Neural cell (in vitro differentiated cells): ENCODE results near the gene ARFRP1. TPM values are rescaled to one million over a fixed set of nuclear protein-coding genes. Genes with fewer than 3 reads are reported as not detected.

ENCODE experiments used
- H2AFZ ChIP-seq: fragments of 200-600, 300-800 bp; sonication (generic), shearing (Covaris generic); 2 replicates; pipeline ENCODE4 v1.6.0; 2014; ENCODE audit warnings: low read depth, mild to moderate bottlenecking, antibody characterized with exemption, low read length, moderate library complexity
- H3F3A ChIP-seq: fragments of 200-600 bp; shearing (Covaris generic); 2 replicates; pipeline ENCODE4 v1.6.1; 2016; ENCODE audit warnings: mild to moderate bottlenecking, moderate library complexity, mixed read lengths, antibody characterized with exemption, low read length; ENCODE audit not compliant: insufficient read depth, poor library complexity, severe bottlenecking
- H3K27ac ChIP-seq: fragments of 200-600, 300-800 bp; sonication (generic), shearing (Covaris generic); 2 replicates; pipeline ENCODE4 v1.5.1; 2014; ENCODE audit warnings: mild to moderate bottlenecking, low read length, moderate library complexity
- H3K27me3 ChIP-seq: fragments of 300-800, 200-600 bp; sonication (generic), shearing (Covaris generic); 2 replicates; pipeline ENCODE4 v1.6.0; 2014; ENCODE audit warnings: mild to moderate bottlenecking, low read depth, low read length, moderate library complexity; ENCODE audit not compliant: insufficient read depth
- H3K36me3 ChIP-seq: fragments of 300-800, 200-600 bp; sonication (generic), shearing (Covaris generic); 2 replicates; pipeline ENCODE4 v1.5.1; 2014; ENCODE audit warnings: mild to moderate bottlenecking, antibody characterized with exemption, low read length, moderate library complexity; ENCODE audit not compliant: insufficient read depth
- H3K4me2 ChIP-seq: fragments of 300-800, 200-600 bp; sonication (generic), shearing (Covaris generic); 2 replicates; pipeline ENCODE4 v1.6.0; 2014; ENCODE audit warnings: mild to moderate bottlenecking, low read length
- H3K4me3 ChIP-seq: fragments of 300-800, 200-600 bp; sonication (generic), shearing (Covaris generic); 2 replicates; pipeline ENCODE4 v1.5.1; 2014; ENCODE audit warnings: mild to moderate bottlenecking, low read length, moderate library complexity
- H3K79me2 ChIP-seq: fragments of 200-600 bp; shearing (Covaris generic); replicated peaks from 2 replicates; pipeline ENCODE4 v1.6.0; 2014; ENCODE audit warnings: mild to moderate bottlenecking, low read length, moderate library complexity; ENCODE audit not compliant: insufficient read depth
- H3K9ac ChIP-seq: fragments of 300-800, 200-600 bp; sonication (generic), shearing (Covaris generic); 2 replicates; pipeline ENCODE4 v1.6.1; 2016; ENCODE audit warnings: mild to moderate bottlenecking, low read length, mixed read lengths
- H3K9me2 ChIP-seq: fragments of 200-600 bp; shearing (Covaris generic); 2 replicates; pipeline ENCODE4 v1.6.1; 2016; ENCODE audit warnings: mild to moderate bottlenecking, low read length, mixed read lengths; ENCODE audit not compliant: insufficient read depth
- H3K9me3 ChIP-seq: fragments of 200-600, 300-800 bp; sonication (generic), shearing (Covaris generic); 2 replicates; pipeline ENCODE4 v1.6.1; 2016; ENCODE audit warnings: mild to moderate bottlenecking, mixed run types, low read length, moderate library complexity, mixed read lengths
- H4K20me1 ChIP-seq: fragments of 200-600 bp; shearing (Covaris generic); 2 replicates; pipeline ENCODE4 v1.6.1; 2016; ENCODE audit warnings: mild to moderate bottlenecking, mixed run types; ENCODE audit not compliant: insufficient read depth
- EP300 ChIP-seq: fragments of 450-650 bp; conservative IDR thresholded peaks from 2 replicates; pipeline ENCODE4 v1.6.1; 2014; ENCODE audit warnings: antibody characterized with exemption, mild to moderate bottlenecking, moderate library complexity; ENCODE audit not compliant: poor library complexity, severe bottlenecking
- EZH2 ChIP-seq: fragments of 200-600, 300-800 bp; shearing (Covaris generic), sonication (generic); IDR thresholded peaks from 2 replicates; pipeline ENCODE4 v1.6.1; 2014; ENCODE audit warnings: antibody characterized with exemption, low read length, borderline replicate concordance, mild to moderate bottlenecking; ENCODE audit not compliant: insufficient read depth, poor library complexity, severe bottlenecking
- MXI1 ChIP-seq: fragments of 450-650 bp; conservative IDR thresholded peaks from 2 replicates; pipeline ENCODE4 v1.6.1; 2014; ENCODE audit warnings: antibody characterized with exemption, mild to moderate bottlenecking; ENCODE audit not compliant: poor library complexity, severe bottlenecking
- POLR2AphosphoS5 ChIP-seq: IDR thresholded peaks from 2 replicates; pipeline ENCODE4 v1.6.1; 2012
- RAD21 ChIP-seq: fragments of 450-650 bp; conservative IDR thresholded peaks from 2 replicates; pipeline ENCODE4 v1.6.1; 2014; ENCODE audit warnings: antibody characterized with exemption, mild to moderate bottlenecking, moderate library complexity
- SMC3 ChIP-seq: fragments of 450-650 bp; conservative IDR thresholded peaks from 2 replicates; pipeline ENCODE4 v1.6.1; 2014; ENCODE audit warnings: antibody characterized with exemption, mild to moderate bottlenecking, moderate library complexity; ENCODE audit not compliant: poor library complexity
- TAF1 ChIP-seq: IDR thresholded peaks from 2 replicates; pipeline ENCODE4 v1.6.1; 2012; ENCODE audit warnings: low read depth
- polyA plus RNA-seq: library from polyadenylated mRNA; depleted of rRNA; stranded (reverse); fragments of >200 nt; gene quantifications from 2 replicates; pipeline ENCODE4 v1.2.3, GENCODE V29; 2014
- TF ChIP-seq, protein P1 (sequence below): IDR thresholded peaks from 2 replicates; pipeline ENCODE4 v1.6.1; 2012; ENCODE audit warnings: borderline replicate concordance
- TF ChIP-seq, protein P2 (sequence below): fragments of 450-650 bp; IDR thresholded peaks from 2 replicates; pipeline ENCODE4 v1.5.1; 2014; ENCODE audit warnings: antibody characterized with exemption, mild to moderate bottlenecking, moderate library complexity; ENCODE audit not compliant: poor library complexity, severe bottlenecking

ARFRP1 gene
- polyA plus RNA-seq, 1 donor from 2014 or later: 70.9 TPM

DNA sequence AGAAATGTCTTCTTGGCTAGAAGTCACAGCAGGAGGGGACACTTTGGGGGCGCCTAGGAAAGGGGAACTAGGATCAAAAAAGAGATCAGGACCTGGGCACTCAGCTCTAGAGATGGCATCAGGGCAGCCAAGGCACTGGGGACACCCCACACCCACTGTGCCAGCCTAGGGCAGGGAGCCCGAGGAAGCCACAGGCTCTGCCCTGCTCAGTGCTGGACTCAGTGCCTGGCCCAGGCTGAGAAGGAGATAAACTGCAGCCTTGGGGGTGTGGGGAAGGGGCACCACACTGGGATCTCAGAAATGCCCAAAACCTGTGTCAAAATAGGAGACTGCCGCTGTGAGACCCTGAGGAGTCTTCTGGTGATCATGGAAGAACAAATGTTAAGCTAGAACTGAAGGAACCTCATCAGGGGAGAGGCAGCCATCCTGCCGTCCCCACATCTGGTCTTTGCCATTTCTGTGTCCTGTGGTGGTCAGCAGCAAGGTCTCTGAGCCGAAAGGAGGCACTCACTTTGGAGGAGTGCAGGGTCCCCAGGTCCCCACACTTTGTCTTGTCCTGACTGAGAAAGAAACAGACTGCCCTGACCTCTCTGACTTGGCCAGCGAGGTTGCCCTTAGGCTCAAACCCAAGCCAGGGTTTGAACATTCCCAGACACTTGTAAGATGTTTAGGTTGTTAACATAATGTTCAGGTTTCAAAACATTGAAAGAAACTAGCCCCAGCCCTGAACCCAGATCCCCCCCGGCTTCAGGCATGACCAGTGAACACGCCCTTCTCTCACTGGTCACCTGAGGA is 2.3 kb downstream of the ARFRP1 start:
- Histone ChIP-seq H2AFZ (no peak overlapping the region), H4K20me1 (no peaks in the 10 kb centered on the region), H3K4me2 (no peak overlapping the region), H3K9me2 (no peaks in the 10 kb centered on the region), H3K79me2 (peaks cover 21% of the 10 kb centered on the region), H3K9ac (no peak overlapping the region), H3K36me3 (no peaks in the 10 kb centered on the region), H3F3A (no peaks in the 10 kb centered on the region), H3K27ac (no peak overlapping the region), H3K27me3 (no peaks in the 10 kb centered on the region), H3K9me3 (no peaks in the 10 kb centered on the region), H3K4me3 (no peak overlapping the region)
- no peak for TF ChIP-seq EZH2
- no peak for TF ChIP-seq MXI1
- TF ChIP-seq, protein P1, sequence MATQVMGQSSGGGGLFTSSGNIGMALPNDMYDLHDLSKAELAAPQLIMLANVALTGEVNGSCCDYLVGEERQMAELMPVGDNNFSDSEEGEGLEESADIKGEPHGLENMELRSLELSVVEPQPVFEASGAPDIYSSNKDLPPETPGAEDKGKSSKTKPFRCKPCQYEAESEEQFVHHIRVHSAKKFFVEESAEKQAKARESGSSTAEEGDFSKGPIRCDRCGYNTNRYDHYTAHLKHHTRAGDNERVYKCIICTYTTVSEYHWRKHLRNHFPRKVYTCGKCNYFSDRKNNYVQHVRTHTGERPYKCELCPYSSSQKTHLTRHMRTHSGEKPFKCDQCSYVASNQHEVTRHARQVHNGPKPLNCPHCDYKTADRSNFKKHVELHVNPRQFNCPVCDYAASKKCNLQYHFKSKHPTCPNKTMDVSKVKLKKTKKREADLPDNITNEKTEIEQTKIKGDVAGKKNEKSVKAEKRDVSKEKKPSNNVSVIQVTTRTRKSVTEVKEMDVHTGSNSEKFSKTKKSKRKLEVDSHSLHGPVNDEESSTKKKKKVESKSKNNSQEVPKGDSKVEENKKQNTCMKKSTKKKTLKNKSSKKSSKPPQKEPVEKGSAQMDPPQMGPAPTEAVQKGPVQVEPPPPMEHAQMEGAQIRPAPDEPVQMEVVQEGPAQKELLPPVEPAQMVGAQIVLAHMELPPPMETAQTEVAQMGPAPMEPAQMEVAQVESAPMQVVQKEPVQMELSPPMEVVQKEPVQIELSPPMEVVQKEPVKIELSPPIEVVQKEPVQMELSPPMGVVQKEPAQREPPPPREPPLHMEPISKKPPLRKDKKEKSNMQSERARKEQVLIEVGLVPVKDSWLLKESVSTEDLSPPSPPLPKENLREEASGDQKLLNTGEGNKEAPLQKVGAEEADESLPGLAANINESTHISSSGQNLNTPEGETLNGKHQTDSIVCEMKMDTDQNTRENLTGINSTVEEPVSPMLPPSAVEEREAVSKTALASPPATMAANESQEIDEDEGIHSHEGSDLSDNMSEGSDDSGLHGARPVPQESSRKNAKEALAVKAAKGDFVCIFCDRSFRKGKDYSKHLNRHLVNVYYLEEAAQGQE: no peak
- no peak for TF ChIP-seq POLR2AphosphoS5
- no peak for TF ChIP-seq SMC3
- no peak for TF ChIP-seq TAF1
- TF ChIP-seq, protein P2, sequence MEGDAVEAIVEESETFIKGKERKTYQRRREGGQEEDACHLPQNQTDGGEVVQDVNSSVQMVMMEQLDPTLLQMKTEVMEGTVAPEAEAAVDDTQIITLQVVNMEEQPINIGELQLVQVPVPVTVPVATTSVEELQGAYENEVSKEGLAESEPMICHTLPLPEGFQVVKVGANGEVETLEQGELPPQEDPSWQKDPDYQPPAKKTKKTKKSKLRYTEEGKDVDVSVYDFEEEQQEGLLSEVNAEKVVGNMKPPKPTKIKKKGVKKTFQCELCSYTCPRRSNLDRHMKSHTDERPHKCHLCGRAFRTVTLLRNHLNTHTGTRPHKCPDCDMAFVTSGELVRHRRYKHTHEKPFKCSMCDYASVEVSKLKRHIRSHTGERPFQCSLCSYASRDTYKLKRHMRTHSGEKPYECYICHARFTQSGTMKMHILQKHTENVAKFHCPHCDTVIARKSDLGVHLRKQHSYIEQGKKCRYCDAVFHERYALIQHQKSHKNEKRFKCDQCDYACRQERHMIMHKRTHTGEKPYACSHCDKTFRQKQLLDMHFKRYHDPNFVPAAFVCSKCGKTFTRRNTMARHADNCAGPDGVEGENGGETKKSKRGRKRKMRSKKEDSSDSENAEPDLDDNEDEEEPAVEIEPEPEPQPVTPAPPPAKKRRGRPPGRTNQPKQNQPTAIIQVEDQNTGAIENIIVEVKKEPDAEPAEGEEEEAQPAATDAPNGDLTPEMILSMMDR: no peak
- no peak for TF ChIP-seq EP300
- no peak for TF ChIP-seq RAD21

GRCh38 chr20:63704749-63705117 is 3.0 kb downstream of the ARFRP1 start:
- H3K27ac ChIP-seq: no peak overlapping the region
- H2AFZ ChIP-seq: no peak overlapping the region
- H3K4me3 ChIP-seq: no peak overlapping the region
- H3K9ac ChIP-seq: no peak overlapping the region
- H3K9me2 ChIP-seq: no peaks in the 10 kb centered on the region
- no peaks in the 10 kb centered on the region for H4K20me1 ChIP-seq
- H3K79me2 ChIP-seq: peaks cover 19% of the 10 kb centered on the region
- H3K9me3 ChIP-seq: no peaks in the 10 kb centered on the region
- no peak overlapping the region for H3K4me2 ChIP-seq
- no peaks in the 10 kb centered on the region for H3F3A ChIP-seq
- TF ChIP-seq SMC3 (no peak), POLR2AphosphoS5 (no peak), TAF1 (no peak), MXI1 (no peak), EP300 (no peak), EZH2 (no peak), RAD21 (no peak)
- TF ChIP-seq, protein P2: no peak
- TF ChIP-seq, protein P1: no peak
- H3K27me3 ChIP-seq: no peaks in the 10 kb centered on the region
- H3K36me3 ChIP-seq: no peaks in the 10 kb centered on the region
